HG02642 (cell line): Measurements from ENCODE around the gene CAVIN2.

Source experiments
- ATAC-seq: cut with Tn5 transposase; IDR thresholded peaks from one replicate; pipeline ENCODE4 v1.9.1; 2021; ENCODE audit warnings: mild to moderate bottlenecking; ENCODE audit not compliant: unreplicated experiment, poor library complexity

The CAVIN2 gene

GRCh38 chr2:191846515-191847476 is at the start of gene CAVIN2:
TSS of gene CAVIN2 (minus strand) at chr2:191847088. CDS start at chr2:191846925, 163 bp downstream.
- peak; percentile 45 for ATAC-seq

- ATAC-seq, result no peak
Measured at GRCh38 chr2:191895743-191896142, 48.9 kb upstream of the CAVIN2 start.

GRCh38 chr2:191895195-191895594 is 48.3 kb upstream of the CAVIN2 start:
- ATAC-seq, result no peak

- no peak for ATAC-seq
Measured at GRCh38 chr2:191894681-191895147, 47.8 kb upstream of the CAVIN2 start.

- no peak for ATAC-seq
Measured at GRCh38 chr2:191892391-191892790, 45.5 kb upstream of the CAVIN2 start.

GRCh38 chr2:191891656-191892055 is 44.8 kb upstream of the CAVIN2 start:
- no peak for ATAC-seq

- ATAC-seq, result no peak
Measured at GRCh38 chr2:191889931-191890330, 43.0 kb upstream of the CAVIN2 start.

GRCh38 chr2:191888400-191889166 is 41.7 kb upstream of the CAVIN2 start:
- no peak for ATAC-seq

GRCh38 chr2:191885650-191886049 is 38.8 kb upstream of the CAVIN2 start:
- ATAC-seq, result no peak

GRCh38 chr2:191885098-191885497 is 38.2 kb upstream of the CAVIN2 start:
- ATAC-seq, result no peak

GRCh38 chr2:191881982-191882816 is 35.3 kb upstream of the CAVIN2 start:
- no peak for ATAC-seq

- no peak for ATAC-seq
Measured at GRCh38 chr2:191878548-191879279, 31.8 kb upstream of the CAVIN2 start.

GRCh38 chr2:191877875-191878274 is 31.0 kb upstream of the CAVIN2 start:
- ATAC-seq, result no peak

GRCh38 chr2:191875859-191876258 is 29.0 kb upstream of the CAVIN2 start:
- ATAC-seq, result no peak

GRCh38 chr2:191870744-191871143 is 23.9 kb upstream of the CAVIN2 start:
- no peak for ATAC-seq

- ATAC-seq, result no peak
Measured at GRCh38 chr2:191869781-191870180, 22.9 kb upstream of the CAVIN2 start.

- ATAC-seq, result no peak
Measured at GRCh38 chr2:191869178-191869577, 22.3 kb upstream of the CAVIN2 start.

- no peak for ATAC-seq
Measured at GRCh38 chr2:191867507-191867847, 20.6 kb upstream of the CAVIN2 start.

GRCh38 chr2:191866675-191867506 is 20.0 kb upstream of the CAVIN2 start:
- ATAC-seq, result no peak
